Umbilical cord (tissue), 2 donors: ENCODE results near the gene CNTNAP2. TPM values are rescaled to one million over a fixed set of nuclear protein-coding genes. Genes with fewer than 3 reads are reported as not detected.
A peak's percentile ranks its signal among the peaks of the same experiment; 100 is the strongest.

ENCODE experiments used
- DNase-seq: peaks from one replicate; pipeline ENCODE4 v3.0.0-alpha.2; 2015; ENCODE audit warnings: low spot score
- total RNA-seq: library from RNA; depleted of rRNA; stranded (reverse); fragments of >200 nt; gene quantifications from one replicate; pipeline ENCODE4 v1.2.3, GENCODE V29; 2014; ENCODE audit warnings: low replicate concordance; ENCODE audit not compliant: insufficient read depth

CNTNAP2 gene
- total RNA-seq, 1 donor from 2014 or later = 81.1 TPM

GRCh38 chr7:146755585-146755984 is 639.0 kb downstream of the CNTNAP2 start:
- no peak for DNase-seq

DNA sequence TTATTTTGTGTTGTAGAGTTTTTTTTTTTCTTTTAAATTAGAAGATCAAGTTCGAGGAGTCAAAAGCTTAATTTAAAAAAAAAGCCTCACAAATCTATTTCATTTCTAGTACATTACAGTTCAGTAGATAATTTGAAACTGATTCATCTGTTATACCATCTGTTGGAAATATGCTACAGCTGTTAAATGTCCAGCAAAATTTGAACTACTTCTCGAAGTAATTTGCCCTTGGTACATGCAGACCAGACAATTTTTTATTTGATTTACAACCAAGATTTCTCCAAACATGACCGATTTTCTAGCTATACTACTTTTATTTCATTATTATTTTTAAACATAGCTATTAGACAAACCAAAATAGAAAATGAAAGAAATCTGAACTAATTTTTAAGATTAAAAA is 647.9 kb downstream of the CNTNAP2 start:
- no peak for DNase-seq

- DNase-seq = no peak
Observed at GRCh38 chr7:146768957-146769356, 652.4 kb downstream of the CNTNAP2 start.

DNA sequence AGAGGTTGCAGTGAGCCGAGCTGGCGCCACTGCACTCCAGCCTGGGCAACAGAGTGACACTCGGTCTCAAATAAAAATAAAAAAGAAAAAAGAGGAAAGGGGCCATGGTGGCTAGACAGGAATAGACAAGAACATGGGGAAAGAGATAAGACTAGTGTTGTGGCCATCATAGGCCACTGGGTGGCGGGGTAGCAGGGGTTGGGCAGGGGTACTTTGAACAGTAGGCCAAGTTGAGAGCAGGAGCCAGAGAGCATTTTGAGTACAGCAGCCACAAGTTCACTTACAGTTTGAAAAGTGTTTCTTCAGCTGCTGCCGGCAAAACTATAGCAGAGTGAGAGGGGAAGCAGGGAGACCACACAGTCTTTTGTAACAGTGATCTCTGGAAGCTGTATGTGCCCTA is 656.0 kb downstream of the CNTNAP2 start:
- DNase-seq = no peak

DNA sequence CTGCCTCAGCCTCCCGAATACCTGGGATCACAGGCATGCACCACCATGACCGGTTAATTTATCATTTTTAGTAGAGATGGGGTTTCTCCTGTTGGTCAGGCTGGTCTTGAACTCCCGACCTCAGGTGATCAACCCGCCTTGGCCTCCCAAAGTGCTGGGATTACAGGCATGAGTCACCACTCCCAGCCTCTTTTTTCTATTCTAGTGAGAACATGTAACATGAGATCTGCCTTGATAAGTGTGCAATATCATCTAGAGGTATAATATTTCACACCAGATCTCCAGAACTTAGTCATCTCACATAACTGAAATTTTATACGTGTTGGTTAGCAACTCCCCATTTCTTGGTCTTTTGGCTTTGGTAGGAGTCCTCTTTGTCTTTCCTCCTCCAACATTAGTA is 656.9 kb downstream of the CNTNAP2 start:
- DNase-seq = no peak

DNA sequence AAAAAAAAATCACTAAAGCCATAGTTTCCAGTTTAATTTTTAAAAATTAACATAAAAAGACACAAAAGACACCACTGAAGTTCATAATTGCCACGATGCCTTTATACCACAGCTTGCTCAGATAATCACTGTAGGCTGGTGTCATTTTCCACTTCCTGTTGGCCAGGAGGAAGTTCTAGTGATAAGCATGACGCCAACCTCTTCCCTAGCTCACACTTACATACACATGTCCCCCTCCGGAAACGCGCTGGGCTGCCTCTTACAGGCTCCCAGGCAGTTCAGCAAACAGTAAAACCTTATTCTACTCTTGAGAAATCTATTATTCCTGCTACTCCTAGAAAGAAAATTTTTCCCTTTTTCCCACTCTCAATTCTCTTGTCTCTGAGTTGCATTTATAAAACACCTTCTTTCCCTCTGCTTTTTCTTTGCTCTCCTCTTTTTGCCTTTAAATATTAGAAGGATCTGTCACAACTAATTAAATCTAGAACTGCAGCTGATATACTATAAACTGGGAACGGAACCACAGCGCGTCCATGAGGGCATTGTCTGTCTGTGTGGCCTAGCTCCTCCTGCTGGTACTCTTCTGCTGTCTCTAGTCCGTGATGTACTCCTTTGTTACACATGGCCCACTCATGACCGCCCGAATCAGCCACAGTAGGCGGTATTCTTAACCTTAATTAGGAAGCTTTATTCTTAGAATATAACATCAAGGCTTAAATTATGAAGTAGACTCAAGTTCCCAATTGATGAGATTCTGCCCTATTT is 664.9 kb downstream of the CNTNAP2 start:
- no peak for DNase-seq

- DNase-seq = no peak
Observed at GRCh38 chr7:146787266-146787665, 670.7 kb downstream of the CNTNAP2 start.

GRCh38 chr7:146788008-146788407 is 671.4 kb downstream of the CNTNAP2 start:
- DNase-seq = no peak

DNA sequence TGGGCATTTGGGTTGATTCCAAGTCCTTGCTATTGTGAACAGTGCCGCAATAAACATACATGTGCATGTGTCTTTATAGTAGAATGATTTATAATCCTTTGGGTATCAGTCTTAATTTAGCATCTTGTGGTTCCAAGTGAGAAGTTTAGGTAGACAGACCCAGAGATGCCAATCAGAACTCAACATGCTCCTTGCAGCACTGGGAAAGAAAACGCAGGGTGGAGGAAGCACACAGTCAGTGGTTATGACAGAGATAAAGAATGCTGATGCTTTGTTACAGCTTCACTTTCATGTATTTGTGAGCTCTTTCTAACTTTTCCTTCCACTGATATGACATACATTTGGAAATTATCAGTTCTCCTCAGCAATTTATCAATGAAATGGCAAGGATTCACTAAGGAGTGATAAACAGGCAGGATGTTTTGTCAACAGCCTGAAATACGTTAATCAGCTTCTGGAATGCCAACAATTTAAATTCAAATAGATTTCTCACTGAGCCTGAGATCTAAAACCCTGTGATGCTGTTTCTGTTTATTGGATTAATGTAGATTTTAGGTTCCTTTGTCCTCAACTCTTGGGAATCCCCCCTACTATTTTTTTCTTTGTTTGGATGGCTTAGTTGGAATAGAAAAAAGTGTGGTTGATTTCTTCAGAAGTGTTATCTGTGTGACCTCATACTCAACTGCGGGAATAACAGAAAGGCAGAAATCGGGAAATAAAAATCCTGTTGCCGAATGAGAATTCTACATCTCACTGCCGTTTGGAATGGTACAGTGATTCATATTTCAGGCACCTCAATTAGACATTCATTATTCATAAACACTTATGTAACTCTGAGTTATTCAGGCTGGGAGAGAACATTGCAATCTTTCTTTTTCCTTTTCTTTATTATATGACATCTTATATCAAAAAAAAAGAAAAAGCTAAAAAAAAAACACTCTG is 675.0 kb downstream of the CNTNAP2 start:
- DNase-seq = peak; percentile 2

GRCh38 chr7:146804620-146805019 is 688.0 kb downstream of the CNTNAP2 start:
- no peak for DNase-seq

GRCh38 chr7:146805082-146805481 is 688.5 kb downstream of the CNTNAP2 start:
- no peak for DNase-seq

- DNase-seq = no peak
Observed at GRCh38 chr7:146826329-146826728, 709.7 kb downstream of the CNTNAP2 start.

DNA sequence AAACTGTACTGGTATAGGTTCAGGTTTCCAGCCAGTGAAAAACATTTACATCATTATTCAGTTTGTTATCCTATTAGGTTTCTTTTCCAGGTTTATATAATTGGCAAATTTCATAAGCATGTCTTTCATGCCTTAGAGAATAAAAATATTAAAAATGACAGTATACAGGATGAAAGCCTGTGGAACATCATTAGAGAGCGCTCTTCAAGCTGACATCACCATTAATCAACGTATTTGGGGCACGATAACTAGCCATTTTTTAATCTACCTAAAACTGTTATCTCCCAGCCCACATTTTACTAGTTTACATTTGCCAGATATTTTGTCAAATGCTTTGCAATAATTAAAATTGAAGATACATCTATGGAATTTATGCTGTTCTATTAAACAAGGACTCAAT is 714.1 kb downstream of the CNTNAP2 start:
- no peak for DNase-seq

DNA sequence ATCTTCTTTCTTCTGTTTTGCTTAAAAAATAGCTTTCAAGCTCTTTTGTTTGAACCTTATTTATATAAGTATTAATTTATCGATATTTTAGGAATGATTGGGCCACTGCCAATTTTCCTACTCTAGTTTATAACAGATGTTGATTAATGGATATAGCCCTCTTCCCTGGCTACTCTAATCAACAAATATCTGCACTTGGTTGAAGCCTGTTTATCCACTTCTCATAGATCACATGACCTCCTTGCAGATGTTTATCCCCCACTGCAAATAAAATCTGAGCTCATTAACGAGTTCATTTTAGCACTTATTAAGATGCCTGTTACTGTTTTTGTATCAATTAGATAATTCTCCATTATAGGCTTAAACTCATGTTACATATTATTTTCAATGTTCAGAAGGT is 715.3 kb downstream of the CNTNAP2 start:
- no peak for DNase-seq

GRCh38 chr7:146844405-146844804 is 727.8 kb downstream of the CNTNAP2 start:
- DNase-seq = no peak

- DNase-seq = no peak
Observed at GRCh38 chr7:146858690-146859089, 742.1 kb downstream of the CNTNAP2 start.

GRCh38 chr7:146861701-146862100 is 745.1 kb downstream of the CNTNAP2 start:
- no peak for DNase-seq

- no peak for DNase-seq
Observed at GRCh38 chr7:146862415-146862814, 745.8 kb downstream of the CNTNAP2 start.

- no peak for DNase-seq
Observed at GRCh38 chr7:146864644-146865043, 748.0 kb downstream of the CNTNAP2 start.

DNA sequence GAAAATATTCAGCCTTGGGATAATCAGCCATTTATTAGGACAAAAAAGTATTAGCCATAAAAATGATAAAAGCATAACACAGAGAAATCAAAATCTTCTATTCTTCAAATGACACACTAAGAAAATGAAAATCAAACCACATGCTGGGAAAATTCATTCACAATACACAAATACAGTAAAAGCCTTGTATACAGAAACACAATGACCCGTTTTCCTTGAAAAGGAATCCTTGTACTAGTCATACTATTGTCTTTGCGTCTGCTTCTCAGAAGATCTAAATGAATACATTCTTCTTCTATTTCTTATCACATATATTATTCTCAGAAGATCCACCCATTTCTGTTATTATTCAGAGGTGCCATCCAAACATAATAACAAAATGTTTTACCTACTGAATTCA is 749.1 kb downstream of the CNTNAP2 start:
- no peak for DNase-seq

GRCh38 chr7:146874722-146875121 is 758.1 kb downstream of the CNTNAP2 start:
- no peak for DNase-seq

DNA sequence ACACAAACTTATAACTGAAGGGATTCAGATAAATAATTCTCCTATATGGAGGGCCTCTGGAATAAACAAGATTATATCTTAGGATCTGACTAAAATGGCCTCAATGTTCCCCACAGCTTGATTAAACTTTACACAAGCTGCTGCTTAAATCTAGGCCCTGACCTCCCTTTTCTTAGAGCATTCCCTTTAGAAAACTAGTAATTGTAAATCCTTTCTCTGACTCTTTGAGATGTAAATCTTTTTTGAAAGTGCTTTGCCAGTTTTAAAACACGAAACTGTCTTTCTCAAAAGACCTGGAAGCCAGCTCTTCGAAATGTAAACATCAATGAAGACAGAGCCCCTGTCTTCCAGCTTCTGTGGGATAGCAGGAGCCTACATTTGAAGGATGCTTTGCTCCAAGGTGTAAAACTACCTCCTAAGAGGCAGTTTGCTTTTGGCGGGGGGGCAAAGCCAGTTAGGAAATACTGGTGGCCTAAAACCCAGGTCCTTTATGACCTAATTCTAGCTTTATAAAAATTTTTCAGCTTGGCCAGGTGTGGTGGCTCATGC is 758.7 kb downstream of the CNTNAP2 start:
- no peak for DNase-seq
